A549 (cell line): Measurements from ENCODE around the gene SGCD.

Experiments used
- CBX8 ChIP-seq: fragments of 200-600 bp; sonication (generic); IDR thresholded peaks from 2 replicates; pipeline ENCODE4 v1.6.1; 2016
- CHD4 ChIP-seq: fragments of 200-600 bp; sonication (generic); IDR thresholded peaks from 2 replicates; pipeline ENCODE4 v1.6.1; 2016; ENCODE audit warnings: antibody characterized with exemption, mild to moderate bottlenecking, borderline replicate concordance
- CTCF ChIP-seq: fragments of >200 bp; sonication (Bioruptor Twin); formaldehyde crosslinking; IDR thresholded peaks from 3 replicates; pipeline ENCODE4 v1.5.1; 2016
- FOSL2 ChIP-seq, 2 experiments: fragments of 450-650 bp in 1 of 2; fragments of >200 bp in 1 of 2; sonication (Bioruptor Twin) in 1 of 2; formaldehyde crosslinking; IDR thresholded peaks; 2 replicates each; pipeline versions ENCODE4 v1.5.0 to v1.6.1; 2016 to 2020; ENCODE audit warnings: mild to moderate bottlenecking in 1 of 2, moderate library complexity in 1 of 2
- POLR2A ChIP-seq: IDR thresholded peaks from 2 replicates; pipeline ENCODE4 v1.6.1; 2012; ENCODE audit warnings: mild to moderate bottlenecking, low read length
- TF ChIP-seq, protein P1 (sequence below): IDR thresholded peaks from 2 replicates; pipeline ENCODE4 v1.6.1; 2012

DNA sequence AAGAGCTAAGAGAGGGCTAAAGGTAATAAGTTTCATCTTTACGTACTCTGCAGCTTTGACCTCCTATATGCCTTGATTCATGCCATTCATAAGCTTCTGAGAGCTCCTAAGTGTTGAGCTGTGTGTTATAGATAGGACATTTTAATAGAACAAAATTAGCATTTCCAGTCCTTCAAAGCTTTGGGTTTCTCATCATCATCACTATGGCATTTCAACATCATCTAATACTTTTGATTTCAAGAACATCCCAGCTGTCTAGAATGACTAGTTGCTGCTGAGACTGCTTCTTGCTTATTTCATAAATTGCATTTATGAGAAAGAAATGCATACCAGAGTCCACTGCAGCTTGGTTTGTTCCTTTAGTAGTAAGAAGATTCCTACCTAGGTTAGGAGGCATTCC lies 201.7 kb downstream of the SGCD start:
- no peak for TF ChIP-seq CTCF
- TF ChIP-seq CBX8 = no peak
- TF ChIP-seq POLR2A = no peak
- no peak for TF ChIP-seq CHD4
- TF ChIP-seq FOSL2 (IDR thresholded peaks at IDR 0.05) = no peak
- no peak for TF ChIP-seq FOSL2 (CRISPR knock-in tag; IDR thresholded peaks at IDR 0.05)
- TF ChIP-seq, protein P1, sequence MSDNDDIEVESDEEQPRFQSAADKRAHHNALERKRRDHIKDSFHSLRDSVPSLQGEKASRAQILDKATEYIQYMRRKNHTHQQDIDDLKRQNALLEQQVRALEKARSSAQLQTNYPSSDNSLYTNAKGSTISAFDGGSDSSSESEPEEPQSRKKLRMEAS = no peak
